GM21526 (cell line): Measurements from ENCODE around the gene DVL3.
A peak's percentile ranks its signal among the peaks of the same experiment; 100 is the strongest.
"Not testable (repeated sequence)": the region's sequence is repeated elsewhere in the genome, so short reads cannot be mapped to it uniquely, and the experiment has no call there.

Experiments used
- ATAC-seq: cut with Tn5 transposase; IDR thresholded peaks from one replicate; pipeline ENCODE4 v1.9.1; 2021; ENCODE audit warnings: moderate library complexity; ENCODE audit not compliant: unreplicated experiment, low FRiP score

Gene DVL3

DNA sequence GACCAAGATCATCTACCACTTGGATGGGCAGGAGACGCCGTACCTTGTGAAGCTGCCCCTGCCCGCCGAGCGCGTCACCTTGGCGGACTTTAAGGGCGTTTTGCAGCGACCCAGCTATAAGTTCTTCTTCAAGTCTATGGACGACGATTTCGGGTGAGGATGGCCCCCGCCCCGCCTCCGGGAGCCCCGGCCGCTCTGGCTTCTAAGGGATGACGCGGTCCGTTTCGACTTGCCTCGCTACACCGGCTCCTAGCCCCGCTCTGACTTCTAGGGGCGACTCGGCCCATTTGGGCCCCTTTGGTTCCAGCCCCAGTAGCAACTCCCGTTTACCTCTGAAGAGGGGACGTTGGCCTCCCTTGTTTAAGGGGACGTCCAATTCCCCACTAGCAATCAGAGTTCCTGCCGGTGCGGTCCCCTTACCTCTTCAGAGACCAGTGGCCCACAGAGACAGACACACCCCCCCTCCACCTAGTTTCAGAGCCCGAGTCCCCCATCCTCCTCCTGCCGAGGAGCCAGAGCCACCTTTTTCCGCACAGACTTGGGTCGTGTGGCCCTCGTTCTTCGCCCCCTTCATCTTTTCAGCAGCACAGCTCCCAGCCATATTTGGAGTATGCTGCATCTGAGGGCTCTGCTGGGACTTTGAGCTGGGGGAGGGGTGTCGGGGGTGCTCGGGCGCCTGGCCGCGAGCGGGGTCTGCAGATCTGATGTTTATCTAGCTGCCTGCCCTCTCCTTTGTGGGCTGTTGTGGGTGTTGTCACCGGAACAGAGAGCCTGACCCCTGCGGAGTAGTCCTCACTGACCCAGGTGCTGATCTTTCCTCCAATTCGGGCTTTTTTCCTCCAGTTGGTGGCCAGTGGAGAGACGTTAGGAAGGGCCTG lies 706 bp downstream of the DVL3 start:
- no peak for ATAC-seq

DNA sequence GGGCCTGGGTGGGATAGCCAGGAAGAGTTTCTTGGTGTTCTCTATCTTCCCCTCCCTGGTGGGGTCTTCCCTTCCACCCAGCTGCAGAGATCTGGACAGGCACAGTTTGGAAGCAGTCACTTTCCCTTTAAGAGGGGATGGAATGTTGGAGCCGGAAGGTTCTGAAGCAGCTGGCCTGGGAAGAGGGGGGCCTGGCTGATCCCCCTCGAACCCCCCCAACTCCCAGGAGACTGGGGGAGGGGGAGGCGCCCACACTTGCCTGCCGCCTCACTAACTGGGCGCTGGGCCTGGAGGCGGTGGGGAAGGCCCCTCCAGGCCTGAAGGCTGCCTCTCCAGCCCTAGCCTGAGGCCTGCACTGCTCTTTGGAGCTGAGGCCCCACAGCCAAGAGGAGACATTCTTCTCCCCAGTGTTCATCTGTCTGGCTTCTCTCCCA lies 1.4 kb downstream of the DVL3 start:
- ATAC-seq: no peak

DNA sequence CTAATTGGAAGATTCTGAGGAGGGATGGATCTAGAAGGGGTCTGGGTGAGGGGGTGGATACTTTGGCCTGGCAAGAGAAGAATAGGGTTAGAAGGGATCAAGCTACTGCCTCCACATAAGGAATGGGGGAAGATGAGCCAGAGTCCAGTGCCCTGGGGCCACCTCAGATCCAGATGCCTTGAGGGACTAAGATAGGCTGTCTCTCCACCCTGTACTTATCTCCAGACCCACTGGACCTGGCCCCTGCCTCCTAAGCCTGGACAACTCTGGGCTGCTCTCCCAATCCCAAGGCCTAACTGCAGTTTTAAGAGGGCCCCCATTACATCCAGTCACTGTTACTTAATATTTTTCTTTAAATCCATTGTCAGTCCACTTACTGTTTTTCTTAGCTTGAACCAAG lies 2.0 kb downstream of the DVL3 start:
- no peak for ATAC-seq

DNA sequence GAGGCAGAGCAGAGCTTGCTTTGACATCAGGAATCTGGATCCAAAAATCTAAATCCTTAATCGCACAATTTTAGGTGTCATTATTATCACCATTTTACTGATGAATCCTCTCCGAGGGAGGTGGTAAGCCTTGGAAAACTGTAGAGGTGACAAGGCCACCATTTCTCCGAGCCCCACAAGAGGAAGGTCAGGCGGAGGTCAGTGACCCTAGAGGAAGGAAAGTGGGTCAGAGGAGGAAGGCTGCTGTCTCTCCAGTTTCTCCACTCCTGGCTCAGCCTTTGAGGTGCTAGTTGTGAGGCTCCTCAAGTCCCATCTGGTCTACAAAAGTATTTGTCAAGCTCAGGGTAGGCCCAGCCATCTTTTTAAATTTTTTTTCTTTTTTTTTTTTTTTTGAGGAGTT lies 3.2 kb downstream of the DVL3 start:
- ATAC-seq: no peak

DNA sequence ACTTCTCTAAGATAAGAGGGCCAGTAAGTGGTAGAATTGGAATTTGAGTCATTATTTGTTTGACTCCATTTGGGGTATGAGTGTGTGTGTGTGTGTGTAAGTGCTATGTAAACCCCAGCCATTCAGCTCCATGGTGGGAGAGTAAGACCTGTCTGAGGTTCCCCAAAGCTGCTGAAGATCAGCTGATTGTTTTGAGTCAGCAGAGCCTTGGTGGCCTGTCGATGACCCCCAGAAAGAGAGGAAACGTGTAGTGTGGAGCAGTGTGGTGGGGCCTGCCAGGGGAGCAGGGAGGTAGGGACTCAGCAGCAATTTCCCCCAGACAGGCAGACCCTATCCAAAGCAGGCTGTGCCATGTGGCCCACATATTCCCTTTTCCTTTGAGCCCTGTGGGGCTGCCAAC lies 5.3 kb downstream of the DVL3 start:
- no peak for ATAC-seq

DNA sequence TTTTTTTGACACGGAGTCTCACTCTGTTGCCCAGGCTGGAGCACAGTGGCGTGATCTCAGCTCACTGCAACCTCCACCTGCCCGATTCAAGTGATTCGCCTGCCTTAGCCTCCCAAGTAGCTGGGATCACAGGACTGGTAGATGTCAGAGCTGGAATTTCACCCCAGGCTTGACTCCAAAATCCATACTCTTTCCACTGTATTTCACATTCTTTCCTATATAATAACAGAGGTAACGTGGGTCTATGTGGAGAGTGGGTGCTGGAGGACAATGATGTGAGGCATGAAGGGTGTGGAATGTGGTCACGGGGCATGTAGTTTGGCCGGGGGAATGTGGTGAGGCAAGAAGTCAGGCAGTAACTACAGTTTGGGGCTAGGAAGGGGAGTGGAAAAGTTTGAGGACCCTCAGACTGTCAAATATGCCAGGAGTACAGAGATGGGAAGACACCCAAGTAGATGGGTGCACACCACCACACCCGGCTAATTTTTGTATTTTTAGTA lies 7.4 kb downstream of the DVL3 start:
- ATAC-seq: not testable (repeated sequence)

DNA sequence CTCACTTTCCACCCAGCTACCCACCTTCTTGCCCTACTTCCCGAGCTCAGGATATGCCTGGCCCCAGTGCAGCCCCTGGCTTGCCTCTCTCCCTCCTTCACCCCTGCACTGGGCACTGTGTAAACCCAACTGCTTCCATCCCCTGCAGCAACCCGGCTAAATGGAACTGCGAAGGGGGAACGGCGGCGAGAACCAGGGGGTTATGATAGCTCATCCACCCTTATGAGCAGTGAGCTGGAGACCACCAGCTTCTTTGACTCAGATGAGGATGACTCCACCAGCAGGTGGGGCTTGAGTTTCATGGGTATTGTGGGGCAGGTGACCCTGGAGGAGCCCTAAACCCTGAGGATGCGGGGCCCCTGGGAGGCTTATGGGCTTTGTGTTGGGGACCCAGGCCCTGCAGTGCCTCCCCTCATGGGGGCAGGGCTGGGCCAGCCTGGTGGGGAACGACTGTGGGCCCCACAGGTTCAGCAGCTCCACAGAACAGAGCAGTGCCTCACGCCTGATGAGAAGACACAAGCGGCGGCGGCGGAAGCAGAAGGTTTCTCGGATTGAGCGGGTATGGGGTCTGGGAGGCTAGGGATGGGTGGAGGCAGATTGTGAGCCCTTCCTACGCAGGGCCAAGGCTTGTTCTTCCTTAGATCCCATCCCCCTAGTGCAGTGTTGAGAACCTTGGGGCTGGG lies 9.6 kb downstream of the DVL3 start:
- no peak for ATAC-seq

DNA sequence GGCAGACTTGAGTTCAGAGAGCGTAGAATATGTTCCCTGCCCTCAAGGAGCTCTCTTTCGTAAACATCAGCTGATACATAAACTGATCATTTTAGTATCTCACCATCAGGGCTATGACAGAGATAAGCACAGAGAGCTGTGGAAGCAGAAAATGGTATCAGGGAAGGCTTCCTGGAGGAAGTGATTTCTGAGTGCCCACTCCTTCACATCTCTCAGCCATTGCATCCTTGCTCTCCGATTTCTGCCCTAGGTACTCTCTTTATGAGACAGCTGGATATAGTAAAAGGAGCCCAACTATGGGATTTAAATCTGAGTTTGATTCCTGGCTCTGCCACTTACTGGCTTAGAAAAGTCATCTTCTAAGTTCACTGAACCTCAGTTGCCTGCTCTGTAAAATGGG lies 10.4 kb downstream of the DVL3 start:
- no peak for ATAC-seq

DNA sequence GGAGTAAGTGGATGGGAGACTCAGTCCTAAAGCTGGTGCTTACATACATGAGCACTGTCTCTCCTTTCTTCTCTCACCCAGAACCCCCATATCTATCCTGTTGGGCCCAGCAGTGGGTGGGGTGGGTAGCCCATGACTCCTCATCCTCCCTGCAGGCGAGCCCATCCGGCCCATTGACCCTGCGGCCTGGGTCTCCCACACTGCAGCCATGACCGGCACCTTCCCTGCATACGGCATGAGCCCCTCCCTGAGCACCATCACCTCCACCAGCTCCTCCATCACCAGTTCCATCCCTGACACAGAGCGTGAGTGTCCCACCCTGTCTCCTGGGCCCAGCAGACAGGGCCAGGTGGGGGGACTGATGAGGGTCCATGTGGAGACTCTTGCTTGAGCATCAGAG lies 11.5 kb downstream of the DVL3 start:
- ATAC-seq: no peak

DNA sequence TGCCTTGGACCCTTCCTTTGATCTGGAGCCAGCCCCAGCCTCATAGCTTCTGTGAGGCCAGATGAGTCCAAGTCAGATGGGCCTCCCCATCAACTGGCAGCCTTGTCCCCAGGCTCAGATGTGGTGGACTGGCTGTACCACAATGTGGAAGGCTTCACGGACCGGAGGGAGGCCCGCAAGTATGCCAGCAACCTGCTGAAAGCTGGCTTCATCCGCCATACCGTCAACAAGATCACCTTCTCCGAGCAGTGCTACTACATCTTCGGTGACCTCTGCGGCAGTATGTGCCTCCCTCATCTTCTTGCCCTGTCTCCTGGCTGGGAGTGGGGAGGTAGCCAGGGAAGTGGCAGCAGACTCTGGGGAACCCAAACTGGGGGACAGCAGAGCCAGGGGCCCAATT lies 12.6 kb downstream of the DVL3 start:
- ATAC-seq: no peak

DNA sequence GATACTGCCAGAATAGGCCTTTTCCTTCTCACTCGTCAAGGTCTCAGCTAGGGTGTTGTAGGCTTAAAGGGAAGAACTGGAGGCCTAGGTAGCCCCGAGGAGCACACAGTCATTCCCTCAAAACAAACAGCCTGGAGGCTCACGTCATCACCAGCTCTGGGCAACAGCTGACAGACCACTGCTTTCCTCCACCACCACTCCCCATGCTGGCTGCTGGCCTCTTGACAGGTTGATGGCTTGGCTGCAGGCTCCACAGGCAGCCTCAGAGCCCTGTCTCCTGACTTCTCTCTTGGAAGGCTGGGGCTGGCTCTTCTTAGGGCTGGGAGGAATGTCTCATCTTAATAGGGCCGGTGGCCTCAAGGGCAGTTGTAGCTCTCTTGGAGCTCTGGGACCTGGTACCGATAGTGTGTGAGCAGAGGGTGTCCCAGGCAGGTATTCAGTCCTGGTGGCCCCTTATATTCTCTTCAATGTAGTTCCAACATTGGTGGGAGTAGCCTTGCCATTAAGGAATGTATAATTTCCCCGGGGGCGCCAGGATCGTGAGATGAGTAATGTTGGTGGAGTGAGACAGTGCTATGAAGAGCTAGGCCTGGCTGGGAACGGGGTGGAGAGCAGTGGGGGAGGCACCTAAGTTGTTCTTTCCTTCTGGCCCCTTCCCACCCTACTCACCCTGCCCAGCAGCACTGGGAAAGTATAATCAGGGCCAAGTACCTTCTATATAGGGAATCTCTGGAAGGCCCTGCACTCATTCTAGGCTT lies 13.4 kb downstream of the DVL3 start:
- no peak for ATAC-seq

DNA sequence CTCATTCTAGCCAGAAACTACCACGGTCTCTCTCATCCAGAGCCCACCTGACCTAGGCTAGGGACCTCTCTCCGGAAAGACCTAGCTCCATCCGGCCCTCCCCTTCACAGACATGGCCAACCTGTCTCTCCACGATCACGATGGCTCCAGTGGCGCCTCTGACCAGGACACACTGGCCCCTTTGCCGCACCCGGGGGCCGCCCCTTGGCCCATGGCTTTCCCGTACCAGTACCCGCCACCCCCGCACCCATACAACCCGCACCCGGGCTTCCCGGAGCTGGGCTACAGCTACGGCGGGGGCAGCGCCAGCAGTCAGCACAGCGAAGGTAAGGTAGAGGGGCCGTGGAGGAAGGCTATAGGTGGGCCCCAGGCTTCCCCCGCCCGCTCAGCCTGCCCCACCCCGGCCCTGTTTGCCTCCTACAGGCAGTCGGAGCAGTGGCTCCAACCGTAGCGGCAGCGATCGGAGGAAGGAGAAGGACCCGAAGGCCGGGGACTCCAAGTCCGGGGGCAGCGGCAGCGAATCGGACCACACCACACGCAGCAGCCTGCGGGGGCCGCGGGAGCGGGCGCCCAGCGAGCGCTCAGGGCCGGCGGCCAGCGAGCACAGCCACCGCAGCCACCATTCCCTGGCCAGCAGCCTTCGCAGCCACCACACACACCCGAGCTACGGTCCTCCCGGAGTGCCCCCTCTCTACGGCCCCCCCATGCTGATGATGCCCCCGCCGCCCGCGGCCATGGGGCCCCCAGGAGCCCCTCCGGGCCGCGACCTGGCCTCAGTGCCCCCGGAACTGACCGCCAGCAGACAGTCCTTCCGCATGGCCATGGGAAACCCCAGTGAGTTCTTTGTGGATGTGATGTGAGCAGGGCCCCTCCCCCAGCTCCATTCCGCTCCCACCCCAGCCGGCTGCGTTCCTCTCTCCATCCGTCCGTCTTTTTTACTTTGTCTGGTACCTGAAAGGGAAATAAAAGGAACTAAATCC lies 15.0 kb downstream of the DVL3 start:
- no peak for ATAC-seq

DNA sequence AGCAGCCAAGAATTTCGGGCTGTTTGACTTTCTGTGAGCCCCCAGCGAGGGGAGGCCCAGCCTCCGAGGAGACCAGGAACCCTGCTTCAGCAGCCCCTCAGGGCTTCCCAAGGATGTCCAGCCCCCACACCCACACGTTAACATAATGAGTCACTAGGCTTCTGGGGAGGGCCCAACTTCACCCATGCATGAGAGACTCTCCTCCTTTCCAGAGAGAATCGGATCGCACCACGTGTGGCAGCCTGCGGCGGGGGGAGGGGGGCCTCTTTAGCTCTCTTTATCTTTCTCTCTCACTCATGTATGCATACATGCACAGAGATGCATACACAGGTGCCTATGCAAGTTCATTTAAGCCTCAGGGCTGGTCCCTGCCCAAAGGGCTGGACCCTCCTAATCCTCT lies 16.4 kb downstream of the DVL3 start:
- no peak for ATAC-seq

DNA sequence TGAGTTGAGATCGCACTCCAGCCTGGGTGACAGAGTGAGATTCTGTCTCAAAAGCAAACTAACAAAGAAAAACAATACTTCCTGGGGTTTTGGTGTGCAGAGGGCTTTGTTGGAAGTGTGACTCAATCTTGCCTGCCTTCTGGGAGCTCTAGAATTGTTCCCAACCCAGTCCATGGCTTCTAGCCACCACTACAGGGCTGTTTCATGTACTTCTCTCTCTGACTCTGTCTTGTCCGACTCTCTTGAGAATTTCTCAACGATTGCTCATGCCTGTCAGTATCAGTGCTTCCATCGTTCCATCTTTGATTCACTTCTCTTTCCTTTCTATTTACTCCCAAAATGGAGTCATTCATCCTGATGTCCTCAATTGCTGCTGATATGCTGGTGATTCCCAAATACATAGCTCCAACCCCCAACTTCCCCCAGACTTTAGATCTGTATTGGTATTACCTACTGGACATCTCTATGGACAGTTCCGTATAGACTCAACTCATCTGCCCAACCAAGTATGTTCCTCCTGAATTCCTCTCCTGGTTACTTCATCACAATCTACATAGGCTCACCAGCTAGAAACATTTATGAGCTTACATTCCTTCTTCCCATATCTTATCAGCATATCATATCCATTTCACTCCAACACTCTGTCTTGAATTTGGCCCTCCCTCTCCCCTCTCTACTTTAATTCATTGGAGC lies 17.6 kb downstream of the DVL3 start:
- ATAC-seq: no peak

DNA sequence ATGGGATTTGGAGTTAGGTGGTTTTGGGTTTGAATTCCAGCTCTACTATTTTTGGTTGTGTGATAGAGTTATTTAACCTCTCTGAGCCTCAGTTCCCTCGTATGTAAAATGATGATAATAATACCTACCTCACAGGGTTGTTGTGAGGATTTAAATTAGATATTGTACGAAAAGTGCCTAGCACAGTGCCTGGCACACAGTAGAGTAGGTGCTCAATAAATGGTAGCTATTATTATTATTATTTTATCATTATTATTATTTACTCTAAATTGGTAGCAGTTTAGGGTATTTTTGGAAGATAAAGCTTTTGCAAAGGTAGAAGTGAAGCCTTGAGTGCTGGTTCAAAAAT lies 18.2 kb downstream of the DVL3 start:
- ATAC-seq: no peak

DNA sequence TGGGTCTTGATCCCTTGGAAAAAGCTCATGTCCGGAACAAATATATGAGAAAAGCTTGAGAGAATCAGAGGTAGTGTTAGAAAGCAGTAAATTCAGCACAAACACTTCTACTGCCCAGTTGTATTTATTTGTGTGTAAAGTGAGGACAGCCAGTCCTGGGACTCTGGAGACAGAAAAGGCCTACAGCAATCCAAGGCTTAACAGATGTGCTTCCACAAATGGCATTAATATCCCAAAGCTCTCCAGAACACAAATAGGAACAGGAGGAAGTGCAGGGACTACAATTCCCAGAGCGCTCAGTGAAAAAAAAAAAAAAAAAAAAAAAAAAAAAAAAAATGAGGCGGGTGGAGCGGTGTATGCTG lies 19.1 kb downstream of the DVL3 start:
- ATAC-seq: no peak

DNA sequence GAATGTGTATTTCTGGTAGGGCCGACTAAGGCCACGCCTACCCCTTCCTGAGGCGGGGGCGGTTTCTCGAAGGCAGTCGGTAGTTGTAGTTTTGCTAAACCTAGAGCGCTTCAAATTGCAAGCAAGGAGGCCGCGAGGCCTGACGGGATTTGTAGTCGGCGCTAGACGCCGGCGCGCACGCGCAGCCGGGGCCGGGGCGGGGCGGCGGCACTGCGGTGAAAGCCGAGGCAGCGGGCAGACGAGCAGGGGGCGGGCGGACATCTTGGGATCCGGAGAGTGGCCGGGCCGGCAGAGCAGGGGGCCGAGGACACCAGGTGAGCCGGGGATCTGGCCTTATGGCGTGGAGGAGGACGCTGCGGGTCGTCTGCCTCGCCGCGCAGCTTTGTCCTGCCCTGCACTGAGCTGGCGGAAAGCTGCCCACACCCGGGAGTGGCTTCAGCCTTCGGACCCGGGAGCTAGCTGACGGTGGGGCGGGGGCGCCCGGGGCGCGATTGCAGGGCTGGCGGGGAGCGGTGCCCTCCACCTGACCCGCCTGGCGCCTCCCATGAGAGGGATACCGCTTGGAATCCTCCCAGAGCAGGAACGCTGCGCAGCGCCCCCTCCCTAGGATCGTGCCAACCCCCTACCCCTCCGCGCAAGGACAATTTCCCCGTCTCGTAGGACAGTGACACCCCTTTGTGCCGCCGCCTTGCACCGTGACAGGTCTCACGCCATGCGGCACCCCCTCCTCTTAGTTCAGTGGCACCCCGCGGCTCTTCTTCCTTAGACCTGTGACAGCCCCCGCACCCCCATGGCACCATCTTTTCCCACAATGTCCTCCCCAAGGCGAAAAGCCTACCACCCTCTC lies 19.7 kb downstream of the DVL3 start, which contains the start of gene AP2M1:
TSS of gene AP2M1 (plus strand) at position 210 of the 847 bp plus-strand sequence. CDS start 2,139 bp downstream, outside the sequence.
- ATAC-seq: peak; percentile 86

DNA sequence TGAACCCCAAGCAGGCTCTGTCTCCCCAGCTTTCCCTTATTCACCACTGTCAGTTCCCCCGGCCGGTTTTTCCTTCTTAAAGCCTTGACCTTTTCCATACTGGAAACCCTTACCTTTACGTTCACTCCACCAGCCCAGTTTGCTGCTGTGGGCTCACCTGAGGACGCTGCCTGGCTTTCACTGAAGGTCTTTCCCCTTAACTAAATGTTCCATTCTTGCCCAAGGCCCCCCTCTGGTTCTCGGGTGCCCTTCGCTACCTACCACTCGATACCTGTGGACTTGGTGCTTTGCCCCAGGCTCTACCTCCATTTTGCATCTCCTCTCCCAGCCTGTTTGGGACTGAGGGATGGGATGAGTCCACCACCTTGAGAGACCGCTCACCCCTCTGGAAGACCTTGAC lies 20.3 kb downstream of the DVL3 start:
- ATAC-seq: no peak

DNA sequence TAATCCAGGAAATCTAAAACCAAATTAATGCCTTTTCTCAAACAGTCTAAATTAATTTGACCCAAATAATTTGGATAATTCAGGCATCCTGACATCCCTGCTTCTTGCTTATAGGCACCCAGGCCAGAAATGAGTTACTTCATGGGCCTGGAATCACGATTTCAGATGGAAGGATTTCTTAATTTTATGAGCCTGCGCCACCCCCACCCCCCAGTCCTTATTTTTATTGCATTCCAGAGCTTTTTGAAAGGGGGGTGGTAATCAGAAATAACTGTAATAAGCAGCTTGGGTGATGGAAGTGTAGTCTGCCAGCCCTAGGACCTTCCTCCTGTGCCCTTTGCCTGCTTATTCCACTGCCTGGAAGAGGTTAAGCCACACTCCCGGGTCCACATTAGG lies 20.8 kb downstream of the DVL3 start:
- no peak for ATAC-seq
